HepG2 (cell line): Measurements from ENCODE around the gene ARTN. TPM values are rescaled to one million over a fixed set of nuclear protein-coding genes. Genes with fewer than 3 reads are reported as not detected.
A peak's percentile ranks its signal among the peaks of the same experiment; 100 is the strongest.

ENCODE experiments used
- ATAC-seq: fragments of 200-7000 bp; cut with Tn5 transposase; 3 replicates; pipeline ENCODE4 v1.9.1; 2020; ENCODE audit warnings: mild to moderate bottlenecking, moderate library complexity
- BruUV-seq: library from RNA; stranded (reverse); fragments of 400-500 nt; replicated peaks from 2 replicates; lab custom pipeline; 2021; lab: Mats Ljungman, UMichigan
- CTCF ChIA-PET: fragments of 300-600 bp; formaldehyde crosslinking; extraction: SDS; loops from one replicate; lab custom pipeline; 2021; ENCODE audit warnings: low total read pairs, inconsistent platforms, low intra/inter-chr PET ratio; lab: Yijun Ruan, JAX
- POLR2A ChIA-PET: fragments of 350-600 bp; sonication (Branson Sonifier 250); formaldehyde crosslinking; loops from one replicate; lab custom pipeline; 2020; ENCODE audit warnings: antibody characterized with exemption, inconsistent platforms; lab: Yijun Ruan, JAX
- DNase-seq: peaks from one replicate; pipeline ENCODE4 v3.0.0-alpha.2; 2015; ENCODE audit warnings: low spot score
- FAIRE-seq: peaks from 3 replicates; lab custom pipeline; 2011; peaks lifted over from hg19 to GRCh38; lab: Jason Lieb, UNC
- H2AFZ ChIP-seq: one replicate; pipeline ENCODE4 v1.6.1; 2011; ENCODE audit warnings: low read length, inconsistent platforms
- H3K27ac ChIP-seq: fragments of 300-600 bp; 3 replicates; pipeline ENCODE4 v1.8.0; 2011; ENCODE audit warnings: mixed run types, mild to moderate bottlenecking, mixed read lengths, low read length, inconsistent platforms; ENCODE audit not compliant: insufficient read depth; ENCODE audit errors: extremely low read length
- H3K27me3 ChIP-seq, 2 experiments: fragments of 200-600 bp in 1 of 2; 2 replicates in 1 of 2; 3 replicates in 1 of 2; pipeline versions ENCODE4 v1.6.0 to v1.8.0; 2011; ENCODE audit warnings: low read length in 2 of 2, mild to moderate bottlenecking in 2 of 2, moderate library complexity in 2 of 2, inconsistent platforms in 1 of 2; ENCODE audit not compliant: insufficient read depth in 2 of 2, control insufficient read depth in 1 of 2
- H3K36me3 ChIP-seq, 2 experiments: fragments of 200-600 bp in 1 of 2; replicated peaks in 1 of 2; 2 replicates in 1 of 2; 3 replicates in 1 of 2; pipeline versions ENCODE4 v1.5.1 to v1.8.0; 2011; ENCODE audit warnings: low read length in 2 of 2, inconsistent platforms in 1 of 2; ENCODE audit not compliant: insufficient read depth in 2 of 2, control insufficient read depth in 1 of 2
- H3K4me1 ChIP-seq: 2 replicates; pipeline ENCODE4 v1.5.1; 2012; ENCODE audit warnings: low read length, inconsistent platforms; ENCODE audit not compliant: insufficient read depth
- H3K4me2 ChIP-seq: 2 replicates; pipeline ENCODE4 v1.6.0; 2011; ENCODE audit warnings: low read depth, low read length, inconsistent platforms
- H3K4me3 ChIP-seq, 3 experiments: fragments of 200-600 bp in 1 of 3; sonication (generic), shearing (Covaris generic) in 1 of 3; replicated peaks in 1 of 3; 2 replicates each; pipeline ENCODE4 v1.5.1; 2011 to 2016; ENCODE audit warnings: low read length in 3 of 3, inconsistent platforms in 2 of 3, low read depth in 2 of 3, mild to moderate bottlenecking in 2 of 3, control low read depth in 1 of 3, mixed read lengths in 1 of 3; ENCODE audit not compliant: insufficient read depth in 1 of 3
- H3K79me2 ChIP-seq: one replicate; pipeline ENCODE4 v1.6.1; 2011; ENCODE audit warnings: low read length, inconsistent platforms; ENCODE audit not compliant: insufficient read depth
- H3K9ac ChIP-seq: 2 replicates; pipeline ENCODE4 v1.6.0; 2011; ENCODE audit warnings: mild to moderate bottlenecking, low read depth, low read length, inconsistent platforms; ENCODE audit not compliant: insufficient read depth
- H3K9me3 ChIP-seq: 2 replicates; pipeline ENCODE4 v1.5.1; 2012; ENCODE audit warnings: mild to moderate bottlenecking, low read length
- H4K20me1 ChIP-seq: 2 replicates; pipeline ENCODE4 v1.6.0; 2011; ENCODE audit warnings: inconsistent platforms, mild to moderate bottlenecking, low read length, moderate library complexity; ENCODE audit not compliant: insufficient read depth
- CBX5 ChIP-seq: sonication (generic); formaldehyde crosslinking; IDR thresholded peaks from 2 replicates; pipeline ENCODE4 v1.4.0; 2020; ENCODE audit warnings: missing genetic modification reagents, borderline replicate concordance
- GFI1 ChIP-seq: sonication (generic); formaldehyde crosslinking; IDR thresholded peaks from 2 replicates; pipeline ENCODE4 v1.5.0; 2020; ENCODE audit warnings: missing genetic modification reagents, mild to moderate bottlenecking, borderline replicate concordance
- HOXA3 ChIP-seq: sonication (generic); formaldehyde crosslinking; IDR thresholded peaks from 2 replicates; pipeline ENCODE4 v1.5.0; 2020; ENCODE audit warnings: missing genetic modification reagents
- KDM4B ChIP-seq: sonication (generic); formaldehyde crosslinking; IDR thresholded peaks from 2 replicates; pipeline ENCODE4 v1.4.0; 2020; ENCODE audit warnings: missing genetic modification reagents
- NFIB ChIP-seq: sonication (generic); formaldehyde crosslinking; IDR thresholded peaks from 2 replicates; pipeline ENCODE4 v1.9.0; 2021; ENCODE audit warnings: missing genetic modification reagents, mild to moderate bottlenecking, borderline replicate concordance
- NONO ChIP-seq, 2 experiments: fragments of 450-650 bp in 1 of 2; sonication (generic) in 1 of 2; formaldehyde crosslinking in 1 of 2; IDR thresholded peaks in 1 of 2; conservative IDR thresholded peaks in 1 of 2; 2 replicates each; pipeline versions ENCODE4 v1.6.1 to v1.8.0; 2017 to 2022; ENCODE audit warnings: mild to moderate bottlenecking in 1 of 2, missing genetic modification reagents in 1 of 2, moderate library complexity in 1 of 2
- REL ChIP-seq: sonication (generic); formaldehyde crosslinking; conservative IDR thresholded peaks from 2 replicates; pipeline ENCODE4 v1.8.0; 2022; ENCODE audit warnings: mild to moderate bottlenecking, missing genetic modification reagents, moderate library complexity
- ZNF10 ChIP-seq: sonication (generic); formaldehyde crosslinking; IDR thresholded peaks from 2 replicates; pipeline ENCODE4 v1.4.0; 2020; ENCODE audit warnings: mild to moderate bottlenecking, low read depth, missing genetic modification reagents, borderline replicate concordance
- ZNF501 ChIP-seq: sonication (generic); formaldehyde crosslinking; IDR thresholded peaks from 2 replicates; pipeline ENCODE4 v1.5.1; 2020; ENCODE audit warnings: mild to moderate bottlenecking, moderate library complexity, missing genetic modification reagents
- ZNF558 ChIP-seq: sonication (generic); formaldehyde crosslinking; IDR thresholded peaks from 2 replicates; pipeline ENCODE4 v1.9.0; 2022; ENCODE audit warnings: mild to moderate bottlenecking, missing genetic modification reagents, borderline replicate concordance
- ZNF564 ChIP-seq: sonication (generic); formaldehyde crosslinking; IDR thresholded peaks from 2 replicates; pipeline ENCODE4 v1.8.1; 2023; ENCODE audit warnings: mild to moderate bottlenecking, missing genetic modification reagents
- WGBS: methylation state at CpG from one replicate; pipeline ENCODE4 v1.1.6; 2017; ENCODE audit warnings: low lambda C conversion rate; 5-methylcytosine and 5-hydroxymethylcytosine counted together
- in situ Hi-C: cut with HindIII; loops from 2 replicates; pipeline ENCODE4 v1.10.0; 2017; ENCODE audit warnings: low pct_unique_long_range_greater_than_20kb; ENCODE audit not compliant: extremely low pct_ligation_motif_present
- intact Hi-C: fragments of 100-400 bp; cut with micrococcal nuclease; formaldehyde crosslinking; loops from one replicate; pipeline ENCODE4 v1.10.0; 2022; ENCODE audit not compliant: unreplicated experiment
- polyA plus RNA-seq, 8 experiments: library from polyadenylated mRNA; depleted of rRNA in 3 of 8; stranded (reverse) in 7 of 8; unstranded in 1 of 8; fragments of >200 nt; fragmentation: Illumina TruSeq in 4 of 8; extraction: Trizol in 4 of 8; gene quantifications; 2 replicates each; pipeline versions ENCODE4 v1.2.1 to v1.2.3, GENCODE V29; 2011 to 2016; ENCODE audit warnings: low read depth in 4 of 8, missing spikeins in 1 of 8, mixed read lengths in 1 of 8; ENCODE audit not compliant: insufficient read depth in 1 of 8
- total RNA-seq, 5 experiments: library from RNA; depleted of rRNA; stranded (reverse); fragments of >200 nt; fragmentation: Illumina TruSeq; extraction: Trizol; gene quantifications; 2 replicates each; pipeline ENCODE4 v1.2.3, GENCODE V29; 2016; ENCODE audit warnings: low read depth in 1 of 5
- TF ChIP-seq, protein P1 (sequence below): sonication (generic); formaldehyde crosslinking; IDR thresholded peaks from 2 replicates; pipeline ENCODE4 v1.4.0; 2020; ENCODE audit warnings: missing genetic modification reagents, mild to moderate bottlenecking, borderline replicate concordance
- TF ChIP-seq, protein P2 (sequence below): sonication (generic); formaldehyde crosslinking; IDR thresholded peaks from 2 replicates; pipeline ENCODE4 v1.4.0; 2020; ENCODE audit warnings: low read depth, mild to moderate bottlenecking, missing genetic modification reagents
- TF ChIP-seq, protein P3 (sequence below): sonication (generic); formaldehyde crosslinking; IDR thresholded peaks from 2 replicates; pipeline ENCODE4 v1.4.0; 2020; ENCODE audit warnings: missing genetic modification reagents; ENCODE audit errors: not compliant biosample characterization
- TF ChIP-seq, protein P4 (sequence below): sonication (generic); formaldehyde crosslinking; conservative IDR thresholded peaks from 2 replicates; pipeline ENCODE4 v1.4.0; 2020; ENCODE audit warnings: missing genetic modification reagents

ARTN gene
- total and polyA plus RNA-seq, 2 of the 13 experiments (the other 11 are each of a cell fraction or from before 2014, with no cell fraction given): 0.11 to 0.62 TPM

DNA sequence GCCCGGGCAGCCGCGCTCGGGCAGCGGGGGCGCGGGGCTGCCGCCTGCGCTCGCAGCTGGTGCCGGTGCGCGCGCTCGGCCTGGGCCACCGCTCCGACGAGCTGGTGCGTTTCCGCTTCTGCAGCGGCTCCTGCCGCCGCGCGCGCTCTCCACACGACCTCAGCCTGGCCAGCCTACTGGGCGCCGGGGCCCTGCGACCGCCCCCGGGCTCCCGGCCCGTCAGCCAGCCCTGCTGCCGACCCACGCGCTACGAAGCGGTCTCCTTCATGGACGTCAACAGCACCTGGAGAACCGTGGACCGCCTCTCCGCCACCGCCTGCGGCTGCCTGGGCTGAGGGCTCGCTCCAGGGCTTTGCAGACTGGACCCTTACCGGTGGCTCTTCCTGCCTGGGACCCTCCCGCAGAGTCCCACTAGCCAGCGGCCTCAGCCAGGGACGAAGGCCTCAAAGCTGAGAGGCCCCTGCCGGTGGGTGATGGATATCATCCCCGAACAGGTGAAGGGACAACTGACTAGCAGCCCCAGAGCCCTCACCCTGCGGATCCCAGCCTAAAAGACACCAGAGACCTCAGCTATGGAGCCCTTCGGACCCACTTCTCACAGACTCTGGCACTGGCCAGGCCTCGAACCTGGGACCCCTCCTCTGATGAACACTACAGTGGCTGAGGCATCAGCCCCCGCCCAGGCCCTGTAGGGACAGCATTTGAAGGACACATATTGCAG lies 3.0 kb downstream of the ARTN start:
- FAIRE-seq: no peak
- peak overlapping the region; percentile 99 for H3K4me2 ChIP-seq
- no peaks in the 10 kb centered on the region for H3K79me2 ChIP-seq
- CTCF ChIA-PET: interaction anchor here (4.6 kb wide), 1 partner anchor 173 kb away, joined by 44 read pairs; no protein-coding TSS in a partner anchor
- peak overlapping the region; percentile 57 for H3K27ac ChIP-seq
- POLR2A ChIA-PET: interaction anchor here (1.3 to 4.3 kb wide), 5 partner anchors 11 to 287 kb away, joined by 5 to 38 read pairs (median 6); partner anchors contain the start of genes ATP6V0B, DPH2, IPO13 and KDM4A
- intact Hi-C loops: loop anchor here (1.0 to 10.0 kb wide), 2 partner anchors 10 to 98 kb away; partner anchors contain the start of genes IPO13 and SLC6A9
- DNase-seq: peak; percentile 48
- WGBS: 6% methylated on average over 12 of the region's 56 CpGs
- H3K36me3 ChIP-seq: no peaks in the 10 kb centered on the region
- H3K27me3 ChIP-seq: no peaks in the 10 kb centered on the region
- H3K9me3 ChIP-seq: no peaks in the 10 kb centered on the region
- in situ Hi-C loops: no loop called here
- H3K4me3 ChIP-seq: peak overlapping the region; percentile 50 to 84 (median 74)
- peaks cover 39% of the 10 kb centered on the region for H3K4me1 ChIP-seq
- H4K20me1 ChIP-seq: no peaks in the 10 kb centered on the region
- ATAC-seq: peak; percentile 54
- BruUV-seq: no TSS peak
- H2AFZ ChIP-seq: peak overlapping the region; percentile 50
- H3K9ac ChIP-seq: peak overlapping the region; percentile 73
- TF ChIP-seq ZNF564 (no peak), ZNF10 (no peak), REL (0 out of 2 replicates have a peak, but pooled peaks have one; percentile 42), ZNF558 (CRISPR knock-in tag) (no peak), NFIB (CRISPR knock-in tag) (no peak), HOXA3 (CRISPR knock-in tag) (peak; percentile 64), ZNF501 (0 out of 2 replicates have a peak, but pooled peaks have one; percentile 27), KDM4B (CRISPR knock-in tag) (0 out of 2 replicates have a peak, but pooled peaks have one; percentile 24), NONO (IDR thresholded peaks at IDR 0.05) (no peak), NONO (CRISPR knock-in tag; conservative IDR thresholded peaks at IDR 0.05) (peak; percentile 65; the same call in 1 of the 2 replicates), CBX5 (CRISPR knock-in tag) (peak; percentile 37; the same call in 1 of the 2 replicates), GFI1 (CRISPR knock-in tag) (no peak)
- TF ChIP-seq, protein P1, sequence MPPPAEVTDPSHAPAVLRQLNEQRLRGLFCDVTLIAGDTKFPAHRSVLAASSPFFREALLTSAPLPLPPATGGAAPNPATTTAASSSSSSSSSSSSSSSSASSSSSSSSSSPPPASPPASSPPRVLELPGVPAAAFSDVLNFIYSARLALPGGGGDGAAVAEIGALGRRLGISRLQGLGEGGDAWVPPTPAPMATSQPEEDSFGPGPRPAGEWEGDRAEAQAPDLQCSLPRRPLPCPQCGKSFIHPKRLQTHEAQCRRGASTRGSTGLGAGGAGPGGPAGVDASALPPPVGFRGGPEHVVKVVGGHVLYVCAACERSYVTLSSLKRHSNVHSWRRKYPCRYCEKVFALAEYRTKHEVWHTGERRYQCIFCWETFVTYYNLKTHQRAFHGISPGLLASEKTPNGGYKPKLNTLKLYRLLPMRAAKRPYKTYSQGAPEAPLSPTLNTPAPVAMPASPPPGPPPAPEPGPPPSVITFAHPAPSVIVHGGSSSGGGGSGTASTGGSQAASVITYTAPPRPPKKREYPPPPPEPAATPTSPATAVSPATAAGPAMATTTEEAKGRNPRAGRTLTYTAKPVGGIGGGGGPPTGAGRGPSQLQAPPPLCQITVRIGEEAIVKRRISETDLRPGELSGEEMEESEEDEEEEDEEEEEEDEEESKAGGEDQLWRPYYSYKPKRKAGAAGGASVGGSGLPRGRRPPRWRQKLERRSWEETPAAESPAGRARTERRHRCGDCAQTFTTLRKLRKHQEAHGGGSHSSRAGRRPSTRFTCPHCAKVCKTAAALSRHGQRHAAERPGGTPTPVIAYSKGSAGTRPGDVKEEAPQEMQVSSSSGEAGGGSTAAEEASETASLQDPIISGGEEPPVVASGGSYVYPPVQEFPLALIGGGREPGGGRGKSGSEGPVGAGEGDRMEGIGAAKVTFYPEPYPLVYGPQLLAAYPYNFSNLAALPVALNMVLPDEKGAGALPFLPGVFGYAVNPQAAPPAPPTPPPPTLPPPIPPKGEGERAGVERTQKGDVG (CRISPR knock-in tag): no peak
- TF ChIP-seq, protein P2, sequence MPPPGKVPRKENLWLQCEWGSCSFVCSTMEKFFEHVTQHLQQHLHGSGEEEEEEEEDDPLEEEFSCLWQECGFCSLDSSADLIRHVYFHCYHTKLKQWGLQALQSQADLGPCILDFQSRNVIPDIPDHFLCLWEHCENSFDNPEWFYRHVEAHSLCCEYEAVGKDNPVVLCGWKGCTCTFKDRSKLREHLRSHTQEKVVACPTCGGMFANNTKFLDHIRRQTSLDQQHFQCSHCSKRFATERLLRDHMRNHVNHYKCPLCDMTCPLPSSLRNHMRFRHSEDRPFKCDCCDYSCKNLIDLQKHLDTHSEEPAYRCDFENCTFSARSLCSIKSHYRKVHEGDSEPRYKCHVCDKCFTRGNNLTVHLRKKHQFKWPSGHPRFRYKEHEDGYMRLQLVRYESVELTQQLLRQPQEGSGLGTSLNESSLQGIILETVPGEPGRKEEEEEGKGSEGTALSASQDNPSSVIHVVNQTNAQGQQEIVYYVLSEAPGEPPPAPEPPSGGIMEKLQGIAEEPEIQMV (CRISPR knock-in tag): peak; percentile 28; the same call in 1 of the 2 replicates
- TF ChIP-seq, protein P3, sequence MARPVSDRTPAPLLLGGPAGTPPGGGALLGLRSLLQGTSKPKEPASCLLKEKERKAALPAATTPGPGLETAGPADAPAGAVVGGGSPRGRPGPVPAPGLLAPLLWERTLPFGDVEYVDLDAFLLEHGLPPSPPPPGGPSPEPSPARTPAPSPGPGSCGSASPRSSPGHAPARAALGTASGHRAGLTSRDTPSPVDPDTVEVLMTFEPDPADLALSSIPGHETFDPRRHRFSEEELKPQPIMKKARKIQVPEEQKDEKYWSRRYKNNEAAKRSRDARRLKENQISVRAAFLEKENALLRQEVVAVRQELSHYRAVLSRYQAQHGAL: peak; percentile 77
- TF ChIP-seq, protein P4, sequence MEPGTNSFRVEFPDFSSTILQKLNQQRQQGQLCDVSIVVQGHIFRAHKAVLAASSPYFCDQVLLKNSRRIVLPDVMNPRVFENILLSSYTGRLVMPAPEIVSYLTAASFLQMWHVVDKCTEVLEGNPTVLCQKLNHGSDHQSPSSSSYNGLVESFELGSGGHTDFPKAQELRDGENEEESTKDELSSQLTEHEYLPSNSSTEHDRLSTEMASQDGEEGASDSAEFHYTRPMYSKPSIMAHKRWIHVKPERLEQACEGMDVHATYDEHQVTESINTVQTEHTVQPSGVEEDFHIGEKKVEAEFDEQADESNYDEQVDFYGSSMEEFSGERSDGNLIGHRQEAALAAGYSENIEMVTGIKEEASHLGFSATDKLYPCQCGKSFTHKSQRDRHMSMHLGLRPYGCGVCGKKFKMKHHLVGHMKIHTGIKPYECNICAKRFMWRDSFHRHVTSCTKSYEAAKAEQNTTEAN (CRISPR knock-in tag): peak; percentile 51; the same call in 1 of the 2 replicates
